Measurements from ENCODE around the gene TTC39A. TPM values are rescaled to one million over a fixed set of nuclear protein-coding genes. Genes with fewer than 3 reads are reported as not detected.

TTC39A gene
- total RNA-seq, 4 donors from 2014 or later: 0.26 to 2.5 (median 1.3) TPM

DNA sequence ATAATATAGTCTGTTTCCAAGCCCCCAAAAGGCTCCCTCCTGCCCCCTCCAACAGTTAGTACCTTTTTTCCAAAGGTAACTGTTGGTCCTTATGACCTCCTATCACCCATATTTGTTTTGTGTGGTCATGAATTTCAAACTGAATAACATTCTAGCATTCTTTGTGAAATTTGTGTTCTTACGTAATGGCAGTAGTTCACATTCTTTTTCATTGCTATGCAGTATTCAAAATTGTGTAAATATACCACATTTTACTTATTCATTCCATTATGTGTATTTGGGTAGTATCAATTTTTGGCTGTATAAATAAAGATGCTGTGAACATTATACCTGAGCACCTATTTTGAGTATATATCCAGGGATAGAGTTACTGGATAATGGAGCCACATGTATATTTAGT lies 80.9 kb downstream of the TTC39A start:
- no peak overlapping the region for H3K27ac ChIP-seq

DNA sequence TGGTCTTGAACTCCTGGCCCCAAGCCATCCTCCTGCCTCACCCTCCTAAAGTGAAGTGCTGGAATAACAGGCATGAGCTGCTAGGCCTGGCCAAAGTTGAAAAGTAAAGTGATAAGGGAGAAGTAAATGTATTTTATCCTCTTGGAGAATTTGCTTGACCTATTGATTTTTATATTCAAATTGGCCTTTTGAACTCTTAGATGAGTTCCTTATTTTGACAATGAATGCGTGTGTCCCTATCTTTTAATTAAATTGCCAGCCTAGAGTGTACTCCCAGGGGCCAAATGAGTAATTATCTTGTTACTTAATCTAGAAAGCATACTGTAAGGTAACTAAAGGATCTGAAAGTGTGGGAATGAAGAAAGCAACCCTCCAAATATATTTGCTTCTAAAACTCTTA lies 82.9 kb downstream of the TTC39A start:
- Histone ChIP-seq H3K9me3 (no peaks in the 10 kb centered on the region), H3K4me3 (no peak overlapping the region), H3K4me1 (peaks cover 0 to 3% of the 10 kb centered on the region in 2 donors), H3K27ac (no peak overlapping the region), H3K27me3 (no peaks in the 10 kb centered on the region), H3K36me3 (no peaks in the 10 kb centered on the region)
- DNase-seq: no peak
- intact Hi-C loops (cut with DNase I; ENCODE audit: low total_unique reads): no loop called here
- TF ChIP-seq, protein P1, sequence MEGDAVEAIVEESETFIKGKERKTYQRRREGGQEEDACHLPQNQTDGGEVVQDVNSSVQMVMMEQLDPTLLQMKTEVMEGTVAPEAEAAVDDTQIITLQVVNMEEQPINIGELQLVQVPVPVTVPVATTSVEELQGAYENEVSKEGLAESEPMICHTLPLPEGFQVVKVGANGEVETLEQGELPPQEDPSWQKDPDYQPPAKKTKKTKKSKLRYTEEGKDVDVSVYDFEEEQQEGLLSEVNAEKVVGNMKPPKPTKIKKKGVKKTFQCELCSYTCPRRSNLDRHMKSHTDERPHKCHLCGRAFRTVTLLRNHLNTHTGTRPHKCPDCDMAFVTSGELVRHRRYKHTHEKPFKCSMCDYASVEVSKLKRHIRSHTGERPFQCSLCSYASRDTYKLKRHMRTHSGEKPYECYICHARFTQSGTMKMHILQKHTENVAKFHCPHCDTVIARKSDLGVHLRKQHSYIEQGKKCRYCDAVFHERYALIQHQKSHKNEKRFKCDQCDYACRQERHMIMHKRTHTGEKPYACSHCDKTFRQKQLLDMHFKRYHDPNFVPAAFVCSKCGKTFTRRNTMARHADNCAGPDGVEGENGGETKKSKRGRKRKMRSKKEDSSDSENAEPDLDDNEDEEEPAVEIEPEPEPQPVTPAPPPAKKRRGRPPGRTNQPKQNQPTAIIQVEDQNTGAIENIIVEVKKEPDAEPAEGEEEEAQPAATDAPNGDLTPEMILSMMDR (IDR thresholded peaks at IDR 0.05): no peak
- TF ChIP-seq POLR2A (IDR thresholded peaks at IDR 0.05): no peak

More for the DNA sequence above, 80.9 kb downstream of the TTC39A start:
- Histone ChIP-seq H3K4me1 (peaks cover 0 to 3% of the 10 kb centered on the region in 2 donors), H3K27me3 (no peaks in the 10 kb centered on the region), H3K9me3 (no peaks in the 10 kb centered on the region), H3K4me3 (no peak overlapping the region), H3K36me3 (no peaks in the 10 kb centered on the region)
- DNase-seq: no peak
- TF ChIP-seq POLR2A (IDR thresholded peaks at IDR 0.05): no peak
- TF ChIP-seq, protein P1 (IDR thresholded peaks at IDR 0.05): no peak
- intact Hi-C loops (cut with DNase I; ENCODE audit: low total_unique reads): no loop called here

DNA sequence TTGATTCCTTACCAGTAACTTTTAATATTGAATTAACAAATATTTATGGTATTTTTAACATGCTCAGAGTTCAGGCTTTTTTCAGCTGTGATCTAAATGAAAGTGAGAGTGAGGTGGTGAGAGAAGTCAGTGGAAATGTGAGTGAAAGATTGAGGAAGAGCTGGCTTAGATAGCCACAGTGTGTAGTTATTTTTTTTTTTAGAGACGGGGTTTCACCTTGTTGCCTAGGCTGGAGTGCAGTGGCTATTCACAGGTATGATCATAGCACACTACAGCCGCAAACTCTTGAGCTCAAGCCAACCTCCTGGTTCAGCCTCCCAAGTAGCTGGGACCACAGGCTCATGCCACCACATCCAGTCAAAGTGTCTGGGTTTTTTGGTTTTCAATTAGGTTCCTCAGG lies 83.3 kb downstream of the TTC39A start:
- H3K27ac ChIP-seq: no peak overlapping the region
- intact Hi-C loops (cut with DNase I; ENCODE audit: low total_unique reads): no loop called here
- no peak for DNase-seq
- H3K4me1 ChIP-seq: peaks cover 0 to 3% of the 10 kb centered on the region in 2 donors
- no peaks in the 10 kb centered on the region for H3K9me3 ChIP-seq
- TF ChIP-seq, protein P1 (IDR thresholded peaks at IDR 0.05): no peak
- no peak for TF ChIP-seq POLR2A (IDR thresholded peaks at IDR 0.05)
- no peaks in the 10 kb centered on the region for H3K27me3 ChIP-seq
- no peak overlapping the region for H3K4me3 ChIP-seq
- H3K36me3 ChIP-seq: no peaks in the 10 kb centered on the region

GRCh38 chr1:51242546-51242945 lies 87.8 kb downstream of the TTC39A start:
- TF ChIP-seq, protein P1 (IDR thresholded peaks at IDR 0.05): no peak
- TF ChIP-seq POLR2A (IDR thresholded peaks at IDR 0.05): no peak
- Histone ChIP-seq H3K27me3 (no peaks in the 10 kb centered on the region), H3K4me3 (no peak overlapping the region), H3K36me3 (no peaks in the 10 kb centered on the region), H3K4me1 (peaks cover 3 to 5% of the 10 kb centered on the region in 2 donors), H3K9me3 (no peaks in the 10 kb centered on the region), H3K27ac (no peak overlapping the region)
- no peak for DNase-seq
- intact Hi-C loops (cut with DNase I; ENCODE audit: low total_unique reads): no loop called here

DNA sequence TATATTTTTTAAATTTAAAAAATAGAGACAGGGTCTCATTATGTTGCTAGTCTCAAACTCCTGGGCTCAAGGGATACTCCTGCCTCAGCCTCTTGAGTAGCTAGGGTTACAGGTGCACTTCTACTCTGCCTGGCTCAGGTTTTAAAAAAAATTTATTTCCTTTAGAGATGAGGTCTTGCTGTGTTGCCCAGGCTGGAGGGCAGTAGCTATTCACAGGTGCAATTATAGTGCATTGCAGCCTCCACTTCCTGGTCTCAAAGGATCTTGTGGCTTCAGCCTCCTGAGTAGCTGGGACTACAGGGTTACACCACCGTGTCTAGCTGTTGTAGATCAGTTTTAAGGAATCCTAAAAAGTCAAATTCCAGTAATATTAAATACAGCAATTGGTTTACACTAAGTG lies 89.2 kb downstream of the TTC39A start:
- no peaks in the 10 kb centered on the region for H3K27me3 ChIP-seq
- H3K4me3 ChIP-seq: no peak overlapping the region
- DNase-seq: no peak
- H3K9me3 ChIP-seq: no peaks in the 10 kb centered on the region
- TF ChIP-seq, protein P1 (IDR thresholded peaks at IDR 0.05): no peak
- TF ChIP-seq POLR2A (IDR thresholded peaks at IDR 0.05): no peak
- H3K36me3 ChIP-seq: no peaks in the 10 kb centered on the region
- H3K4me1 ChIP-seq: peaks cover under 1 to 5% of the 10 kb centered on the region in 2 donors
- H3K27ac ChIP-seq: no peak overlapping the region
- intact Hi-C loops (cut with DNase I; ENCODE audit: low total_unique reads): no loop called here

Data from uterus (tissue), 4 donors.